K562 (cell line): ENCODE data around the gene SKIC2.

Experiments
- CTCF ChIP-seq, 3 experiments: IDR thresholded peaks in 2 of 3; conservative IDR thresholded peaks in 1 of 3; 2 replicates each; pipeline ENCODE4 v1.5.1; 2011 to 2012; ENCODE audit warnings: low read length in 3 of 3, mild to moderate bottlenecking in 3 of 3, control low read depth in 2 of 3, improper control_type of control experiment in 1 of 3, inconsistent platforms in 1 of 3, low read depth in 1 of 3, mixed read lengths in 1 of 3, moderate library complexity in 1 of 3; ENCODE audit not compliant: insufficient read depth in 2 of 3
- SP2 ChIP-seq: IDR thresholded peaks from 2 replicates; pipeline ENCODE4 v1.6.1; 2011; ENCODE audit warnings: mild to moderate bottlenecking, low read depth, low read length, moderate library complexity; ENCODE audit not compliant: poor library complexity, severe bottlenecking; ENCODE audit errors: extremely low read depth
- TEAD2 ChIP-seq: fragments of 450-650 bp; IDR thresholded peaks from 2 replicates; pipeline ENCODE4 v1.6.1; 2016; ENCODE audit warnings: missing genetic modification characterization, control low read depth, missing compliant biosample characterization
- TGIF2 ChIP-seq: sonication (generic); formaldehyde crosslinking; IDR thresholded peaks from 2 replicates; pipeline ENCODE4 v1.8.1; 2022; ENCODE audit warnings: mild to moderate bottlenecking, missing genetic modification reagents, moderate library complexity

GRCh38 chr6:31954511-31954910 lies 4.5 kb upstream of the SKIC2 start:
- TF ChIP-seq TGIF2 (CRISPR knock-in tag) (no peak), CTCF (IDR thresholded peaks at IDR 0.05 in 2 of 3, conservative IDR thresholded peaks at IDR 0.05 in 1 of 3; ENCODE audit: insufficient read depth in 2 of 3, low read depth in 1 of 3, low read length in 3 of 3) (no peak), TEAD2 (tag) (no peak), SP2 (no peak)
